Neural crest cell (in vitro differentiated cells): ENCODE measurements around the gene BANF2. TPM values are rescaled to one million over a fixed set of nuclear protein-coding genes. Genes with fewer than 3 reads are reported as not detected.

Experiments
- DNase-seq: peaks from one replicate; pipeline ENCODE4 v3.0.0; 2021; ENCODE audit warnings: low read depth, mixed read lengths, low spot score
- H3K27ac Mint-ChIP-seq: one replicate; pipeline ENCODE4 v1.8.0; 2021; ENCODE audit warnings: mild to moderate bottlenecking, mixed read lengths; ENCODE audit not compliant: unreplicated experiment
- H3K27me3 Mint-ChIP-seq: 2 replicates; pipeline ENCODE4 v1.8.0; 2021; ENCODE audit warnings: low read depth, mild to moderate bottlenecking, mixed read lengths
- H3K36me3 Mint-ChIP-seq: 2 replicates; pipeline ENCODE4 v1.8.0; 2021; ENCODE audit warnings: low read depth, mild to moderate bottlenecking, mixed read lengths
- H3K4me1 Mint-ChIP-seq: 2 replicates; pipeline ENCODE4 v1.8.0; 2021; ENCODE audit warnings: mixed read lengths
- H3K4me3 Mint-ChIP-seq: one replicate; pipeline ENCODE4 v1.8.0; 2021; ENCODE audit warnings: mild to moderate bottlenecking, mixed read lengths
- H3K9me3 Mint-ChIP-seq: 2 replicates; pipeline ENCODE4 v1.8.0; 2021; ENCODE audit warnings: mixed read lengths
- total RNA-seq: library from RNA; stranded (reverse); gene quantifications from 2 replicates; pipeline ENCODE4 v1.2.1, GENCODE V29; 2021
- TF ChIP-seq, protein P1 (sequence below): fragments of 200-600 bp; sonication (generic); conservative IDR thresholded peaks from 2 replicates; pipeline ENCODE4 v1.5.0; 2021; ENCODE audit warnings: antibody characterized with exemption, mild to moderate bottlenecking

Gene BANF2
- total RNA-seq, 1 donor from 2014 or later, result not detected

DNA sequence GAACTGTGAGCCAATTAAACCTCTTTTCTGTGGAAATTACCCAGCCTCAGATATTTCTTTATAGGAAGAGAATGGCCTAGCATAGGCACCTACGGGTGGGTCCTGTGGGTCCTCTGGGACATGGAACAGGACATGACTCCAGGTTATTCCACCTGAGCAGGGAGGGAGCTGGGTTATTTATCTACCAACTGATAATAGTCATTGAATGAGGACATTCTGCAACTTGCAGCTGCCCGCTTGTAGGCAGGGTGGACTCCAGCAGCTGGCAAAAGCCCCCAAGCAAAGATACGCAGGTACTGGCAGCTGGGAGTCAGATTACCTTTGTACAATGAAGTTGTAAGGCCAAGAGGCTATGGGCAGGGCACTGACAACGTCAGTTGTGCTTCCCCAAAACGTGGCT lies 1.4 kb upstream of the BANF2 start:
- no peak for DNase-seq
- no peak overlapping the region for H3K27ac Mint-ChIP-seq
- H3K27me3 Mint-ChIP-seq, result peaks cover 5% of the 10 kb centered on the region
- H3K36me3 Mint-ChIP-seq, result no peaks in the 10 kb centered on the region
- TF ChIP-seq, protein P1, sequence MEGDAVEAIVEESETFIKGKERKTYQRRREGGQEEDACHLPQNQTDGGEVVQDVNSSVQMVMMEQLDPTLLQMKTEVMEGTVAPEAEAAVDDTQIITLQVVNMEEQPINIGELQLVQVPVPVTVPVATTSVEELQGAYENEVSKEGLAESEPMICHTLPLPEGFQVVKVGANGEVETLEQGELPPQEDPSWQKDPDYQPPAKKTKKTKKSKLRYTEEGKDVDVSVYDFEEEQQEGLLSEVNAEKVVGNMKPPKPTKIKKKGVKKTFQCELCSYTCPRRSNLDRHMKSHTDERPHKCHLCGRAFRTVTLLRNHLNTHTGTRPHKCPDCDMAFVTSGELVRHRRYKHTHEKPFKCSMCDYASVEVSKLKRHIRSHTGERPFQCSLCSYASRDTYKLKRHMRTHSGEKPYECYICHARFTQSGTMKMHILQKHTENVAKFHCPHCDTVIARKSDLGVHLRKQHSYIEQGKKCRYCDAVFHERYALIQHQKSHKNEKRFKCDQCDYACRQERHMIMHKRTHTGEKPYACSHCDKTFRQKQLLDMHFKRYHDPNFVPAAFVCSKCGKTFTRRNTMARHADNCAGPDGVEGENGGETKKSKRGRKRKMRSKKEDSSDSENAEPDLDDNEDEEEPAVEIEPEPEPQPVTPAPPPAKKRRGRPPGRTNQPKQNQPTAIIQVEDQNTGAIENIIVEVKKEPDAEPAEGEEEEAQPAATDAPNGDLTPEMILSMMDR, result no peak
- H3K9me3 Mint-ChIP-seq, result peaks cover 4% of the 10 kb centered on the region
- no peaks in the 10 kb centered on the region for H3K4me1 Mint-ChIP-seq
- no peak overlapping the region for H3K4me3 Mint-ChIP-seq

DNA sequence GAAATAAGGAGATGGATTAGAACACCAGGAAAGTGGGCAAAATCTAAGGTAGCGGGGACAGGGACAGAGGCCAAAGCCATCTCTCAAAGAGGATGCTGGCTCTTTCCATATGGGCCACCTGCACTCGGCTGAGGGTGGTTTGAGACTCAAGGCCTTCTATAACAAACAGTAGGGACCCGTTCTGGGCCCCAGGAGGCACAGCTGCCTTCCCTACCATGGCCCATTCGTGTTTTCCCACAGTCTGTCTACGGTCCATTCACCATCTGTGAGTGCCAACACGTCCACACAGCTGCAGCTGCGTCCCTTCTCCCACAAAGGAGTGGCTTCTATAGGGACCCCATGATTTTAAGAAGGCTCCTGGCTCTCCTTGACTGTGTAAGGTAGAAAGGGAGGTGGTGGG lies 871 bp downstream of the BANF2 start:
- TF ChIP-seq, protein P1, result no peak
- Mint-ChIP-seq H3K36me3 (no peaks in the 10 kb centered on the region), H3K9me3 (peaks cover 2% of the 10 kb centered on the region), H3K27me3 (peaks cover 2% of the 10 kb centered on the region), H3K4me1 (no peaks in the 10 kb centered on the region), H3K4me3 (no peak overlapping the region), H3K27ac (no peak overlapping the region)
- DNase-seq, result no peak

DNA sequence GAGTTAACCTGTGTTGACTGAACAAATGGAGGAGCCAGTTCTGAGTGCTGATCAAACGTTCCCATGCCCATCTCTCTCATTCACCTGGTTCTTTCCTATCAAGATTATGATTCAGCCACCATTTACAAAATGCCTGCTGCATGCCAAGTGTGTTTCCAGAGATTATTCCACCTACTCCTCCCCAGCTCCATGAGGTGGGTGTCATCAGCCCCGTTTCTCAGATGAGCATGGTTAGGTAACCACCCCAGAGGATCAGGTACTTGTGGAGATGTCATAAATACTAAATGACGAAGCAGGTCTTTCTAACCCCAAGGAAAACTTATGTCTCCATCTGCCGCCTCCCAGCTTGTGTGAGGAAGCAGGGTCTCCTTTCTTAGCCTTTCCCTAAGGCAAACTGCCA lies 2.1 kb downstream of the BANF2 start:
- no peaks in the 10 kb centered on the region for H3K27me3 Mint-ChIP-seq
- no peak for DNase-seq
- H3K4me3 Mint-ChIP-seq, result no peak overlapping the region
- TF ChIP-seq, protein P1, result no peak
- H3K9me3 Mint-ChIP-seq, result no peaks in the 10 kb centered on the region
- no peaks in the 10 kb centered on the region for H3K36me3 Mint-ChIP-seq
- no peak overlapping the region for H3K27ac Mint-ChIP-seq
- no peaks in the 10 kb centered on the region for H3K4me1 Mint-ChIP-seq

DNA sequence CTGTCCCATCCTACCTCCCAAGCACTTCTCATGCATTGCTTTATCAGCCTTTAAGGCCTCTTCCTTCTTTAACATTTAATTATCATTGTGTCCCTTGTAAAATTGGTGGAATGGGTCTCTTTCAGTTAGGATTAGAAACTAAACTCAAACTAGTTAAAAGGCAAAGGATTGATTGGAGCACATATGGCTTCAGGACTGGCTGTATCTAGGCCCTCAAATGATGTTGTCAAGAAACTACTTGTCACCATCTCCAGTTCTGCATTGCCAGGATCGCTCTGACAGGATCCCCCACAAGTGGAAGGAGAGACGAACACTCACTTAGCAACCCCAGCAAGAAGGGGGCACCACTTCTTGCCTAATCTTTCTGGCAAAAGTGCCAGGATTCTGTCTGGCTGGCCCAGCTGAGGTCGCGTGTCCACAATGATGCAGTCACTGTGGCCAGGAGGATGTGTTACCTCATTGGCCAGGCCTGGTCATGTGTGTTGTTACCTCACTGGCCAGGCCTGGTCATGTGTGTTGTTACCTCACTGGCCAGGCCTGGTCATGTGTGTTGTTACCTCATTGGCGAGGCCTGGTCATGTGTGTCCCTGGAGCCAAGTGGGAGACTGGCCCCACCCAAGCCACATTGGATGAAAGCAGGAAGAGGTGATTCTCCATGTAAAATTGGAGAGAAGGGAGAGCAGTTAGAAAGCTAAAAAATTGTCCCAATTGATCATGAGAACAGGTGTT lies 5.0 kb downstream of the BANF2 start:
- no peak overlapping the region for H3K27ac Mint-ChIP-seq
- TF ChIP-seq, protein P1, result no peak
- no peak overlapping the region for H3K4me3 Mint-ChIP-seq
- no peaks in the 10 kb centered on the region for H3K27me3 Mint-ChIP-seq
- no peaks in the 10 kb centered on the region for H3K4me1 Mint-ChIP-seq
- no peaks in the 10 kb centered on the region for H3K36me3 Mint-ChIP-seq
- no peak for DNase-seq
- no peaks in the 10 kb centered on the region for H3K9me3 Mint-ChIP-seq

DNA sequence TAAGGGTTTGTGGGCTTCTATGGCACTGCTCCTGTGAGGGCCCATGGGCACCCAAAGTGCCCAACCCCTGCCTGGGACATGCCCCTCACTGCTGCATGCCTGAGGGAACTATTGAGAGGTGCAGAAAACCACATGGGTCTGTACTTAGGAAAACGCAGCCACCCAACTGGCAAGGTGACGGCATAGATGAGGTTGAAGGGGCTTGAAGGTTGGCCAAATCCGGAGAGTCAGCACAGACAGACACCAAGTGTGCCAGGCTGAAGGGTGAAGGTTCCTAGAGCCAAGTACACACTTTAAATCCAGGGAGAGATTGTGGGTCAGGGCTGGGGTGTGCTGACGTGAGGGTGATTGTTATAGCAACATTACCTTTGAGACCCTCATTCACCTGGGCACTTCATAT lies 6.2 kb downstream of the BANF2 start:
- Mint-ChIP-seq H3K4me1 (peaks cover 7% of the 10 kb centered on the region), H3K4me3 (no peak overlapping the region), H3K27me3 (no peaks in the 10 kb centered on the region), H3K9me3 (no peaks in the 10 kb centered on the region), H3K36me3 (no peaks in the 10 kb centered on the region), H3K27ac (no peak overlapping the region)
- TF ChIP-seq, protein P1, result no peak
- DNase-seq, result no peak
